HG03457 (cell line): ENCODE data around the gene PSMG1.

Experiments used
- ATAC-seq: cut with Tn5 transposase; IDR thresholded peaks from one replicate; pipeline ENCODE4 v1.9.1; 2021; ENCODE audit warnings: moderate number of reproducible peaks; ENCODE audit not compliant: unreplicated experiment

PSMG1 gene

GRCh38 chr21:39188521-39189139, 5.4 kb upstream of the PSMG1 start:
- ATAC-seq = no peak

- ATAC-seq = no peak
Observed at GRCh38 chr21:39187141-39187540, 3.9 kb upstream of the PSMG1 start.

GRCh38 chr21:39186676-39187075, 3.4 kb upstream of the PSMG1 start:
- ATAC-seq = no peak

- ATAC-seq = no peak
Observed at GRCh38 chr21:39185157-39185556, 1.9 kb upstream of the PSMG1 start.

- ATAC-seq = no peak
Observed at GRCh38 chr21:39184050-39184980, 1.1 kb upstream of the PSMG1 start.

- no peak for ATAC-seq
Observed at GRCh38 chr21:39182484-39183271, 573 bp downstream of the PSMG1 start.

GRCh38 chr21:39182016-39182415, 1.2 kb downstream of the PSMG1 start:
- ATAC-seq = no peak

GRCh38 chr21:39181205-39181818, 1.9 kb downstream of the PSMG1 start:
- no peak for ATAC-seq

GRCh38 chr21:39180429-39181019, 2.7 kb downstream of the PSMG1 start:
- no peak for ATAC-seq

- no peak for ATAC-seq
Observed at GRCh38 chr21:39178421-39178820, 4.8 kb downstream of the PSMG1 start.

GRCh38 chr21:39176271-39176709, 7.0 kb downstream of the PSMG1 start:
- no peak for ATAC-seq

- no peak for ATAC-seq
Observed at GRCh38 chr21:39175665-39176064, 7.6 kb downstream of the PSMG1 start.

GRCh38 chr21:39175154-39175553, 8.1 kb downstream of the PSMG1 start:
- ATAC-seq = no peak

- no peak for ATAC-seq
Observed at GRCh38 chr21:39173716-39174680, 9.3 kb downstream of the PSMG1 start.

GRCh38 chr21:39169906-39170305, 13.3 kb downstream of the PSMG1 start:
- no peak for ATAC-seq

GRCh38 chr21:39168800-39169199, 14.5 kb downstream of the PSMG1 start:
- no peak for ATAC-seq

- ATAC-seq = no peak
Observed at GRCh38 chr21:39164523-39164922, 18.7 kb downstream of the PSMG1 start.

- no peak for ATAC-seq
Observed at GRCh38 chr21:39161064-39161463, 22.2 kb downstream of the PSMG1 start.

- no peak for ATAC-seq
Observed at GRCh38 chr21:39159342-39160063, 23.7 kb downstream of the PSMG1 start.
